Effector CD8-positive, alpha-beta T cell (primary cell): ENCODE measurements around the gene MSRB3.
"Not testable (repeated sequence)": the region's sequence is repeated elsewhere in the genome, so short reads cannot be mapped to it uniquely, and the experiment has no call there.

Experiments
- DNase-seq: peaks from one replicate; lab custom pipeline; 2025; lab: John Stamatoyannopoulos, UW

MSRB3 gene

GRCh38 chr12:65454115-65454787, 175.8 kb downstream of the MSRB3 start:
- DNase-seq: no peak

- not testable (repeated sequence) for DNase-seq
Measured at GRCh38 chr12:65457341-65457740, 178.9 kb downstream of the MSRB3 start.

DNA sequence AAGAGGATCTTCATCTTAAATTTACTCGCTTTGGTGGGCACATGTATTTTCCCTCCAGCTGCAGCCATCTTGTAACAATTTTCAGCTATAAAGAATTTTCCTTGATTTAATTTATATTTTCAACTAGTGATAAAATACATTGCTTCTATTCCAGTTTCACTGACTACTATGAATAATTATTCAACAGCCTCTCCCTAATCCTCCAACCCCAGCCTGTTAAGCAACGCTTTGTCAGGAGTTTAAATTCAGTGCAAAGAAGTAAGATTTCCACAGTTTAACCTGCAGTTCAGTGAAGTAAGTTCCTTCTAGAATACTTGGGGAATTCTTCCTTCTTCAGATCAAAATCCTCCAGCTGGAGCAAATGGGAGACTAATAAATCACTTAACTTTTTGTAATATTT, 180.2 kb downstream of the MSRB3 start:
- DNase-seq: no peak

DNA sequence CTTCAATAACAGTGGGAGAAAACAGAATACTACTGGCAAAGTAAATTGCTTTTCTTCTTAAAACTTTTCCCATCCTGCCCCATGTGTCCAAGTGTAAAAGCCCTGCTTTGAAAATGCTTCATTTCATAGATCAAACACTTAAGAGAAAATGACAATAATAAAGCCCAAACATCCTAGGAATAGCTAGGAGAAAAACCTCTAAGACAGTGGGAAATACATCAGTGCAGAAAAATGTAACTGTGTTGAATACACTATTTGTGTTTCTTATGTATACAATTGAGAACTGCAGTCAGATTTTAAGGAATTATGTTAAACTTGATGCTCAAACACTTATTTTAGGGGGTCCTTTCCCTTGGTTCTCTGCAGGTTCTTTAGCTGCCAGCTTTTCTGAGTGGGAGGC, 181.1 kb downstream of the MSRB3 start:
- DNase-seq: no peak

GRCh38 chr12:65460063-65460462, 181.6 kb downstream of the MSRB3 start:
- DNase-seq: no peak

GRCh38 chr12:65461017-65461416, 182.5 kb downstream of the MSRB3 start:
- no peak for DNase-seq

GRCh38 chr12:65462484-65462883, 184.0 kb downstream of the MSRB3 start:
- DNase-seq: no peak

DNA sequence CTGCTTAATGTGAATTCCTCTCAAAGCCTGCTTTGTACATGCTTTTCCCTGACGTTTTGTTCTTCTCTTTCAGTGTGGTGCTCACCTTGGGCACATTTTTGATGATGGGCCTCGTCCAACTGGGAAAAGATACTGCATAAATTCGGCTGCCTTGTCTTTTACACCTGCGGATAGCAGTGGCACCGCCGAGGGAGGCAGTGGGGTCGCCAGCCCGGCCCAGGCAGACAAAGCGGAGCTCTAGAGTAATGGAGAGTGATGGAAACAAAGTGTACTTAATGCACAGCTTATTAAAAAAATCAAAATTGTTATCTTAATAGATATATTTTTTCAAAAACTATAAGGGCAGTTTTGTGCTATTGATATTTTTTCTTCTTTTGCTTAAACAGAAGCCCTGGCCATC, 184.6 kb downstream of the MSRB3 start:
- DNase-seq: no peak

GRCh38 chr12:65463611-65464010, 185.1 kb downstream of the MSRB3 start:
- DNase-seq: no peak

GRCh38 chr12:65464930-65465329, 186.4 kb downstream of the MSRB3 start:
- no peak for DNase-seq

- DNase-seq: no peak
Measured at GRCh38 chr12:65465766-65466547, 187.5 kb downstream of the MSRB3 start.

GRCh38 chr12:65466911-65467310, 188.4 kb downstream of the MSRB3 start:
- DNase-seq: no peak

DNA sequence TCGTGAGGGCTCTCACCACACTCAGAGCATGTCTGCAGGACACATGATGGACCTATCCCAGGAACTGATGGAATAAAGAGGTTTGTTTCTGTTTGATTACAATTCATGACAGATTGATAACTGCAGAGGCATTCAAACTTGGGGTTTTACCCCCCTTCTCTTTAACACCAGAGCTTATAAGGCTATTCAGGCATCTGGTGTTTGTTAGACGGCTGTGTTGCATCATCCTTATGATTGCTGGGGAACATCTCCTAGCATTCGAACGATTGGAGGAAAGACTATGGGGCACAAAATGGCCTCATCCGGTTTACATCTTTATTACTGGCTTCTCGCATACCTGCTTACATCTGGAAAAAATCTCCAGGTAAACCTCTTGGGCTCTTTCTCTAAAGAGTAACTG, 191.8 kb downstream of the MSRB3 start:
- DNase-seq: no peak

- DNase-seq: no peak
Measured at GRCh38 chr12:65472079-65472478, 193.6 kb downstream of the MSRB3 start.

- DNase-seq: no peak
Measured at GRCh38 chr12:65474831-65475230, 196.3 kb downstream of the MSRB3 start.

DNA sequence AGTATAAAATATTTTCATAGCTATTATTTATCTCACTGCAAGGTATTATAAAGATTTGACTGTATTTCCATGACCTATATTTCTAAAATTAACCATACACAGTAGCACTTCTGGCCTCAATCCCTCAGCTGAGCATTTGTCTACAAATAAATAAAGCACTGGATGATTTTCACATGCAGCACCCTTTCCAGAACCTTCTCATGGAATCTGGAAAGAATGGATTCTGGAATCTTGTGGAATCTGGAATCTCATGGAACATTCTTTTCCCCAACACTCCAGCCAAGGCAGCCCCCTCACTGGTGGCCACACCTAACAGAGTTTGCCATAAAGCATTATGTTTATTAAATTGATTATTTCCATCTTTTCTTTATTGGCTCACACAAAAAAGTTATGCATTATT, 199.2 kb downstream of the MSRB3 start:
- no peak for DNase-seq

- not testable (repeated sequence) for DNase-seq
Measured at GRCh38 chr12:65483891-65484516, 205.5 kb downstream of the MSRB3 start.

DNA sequence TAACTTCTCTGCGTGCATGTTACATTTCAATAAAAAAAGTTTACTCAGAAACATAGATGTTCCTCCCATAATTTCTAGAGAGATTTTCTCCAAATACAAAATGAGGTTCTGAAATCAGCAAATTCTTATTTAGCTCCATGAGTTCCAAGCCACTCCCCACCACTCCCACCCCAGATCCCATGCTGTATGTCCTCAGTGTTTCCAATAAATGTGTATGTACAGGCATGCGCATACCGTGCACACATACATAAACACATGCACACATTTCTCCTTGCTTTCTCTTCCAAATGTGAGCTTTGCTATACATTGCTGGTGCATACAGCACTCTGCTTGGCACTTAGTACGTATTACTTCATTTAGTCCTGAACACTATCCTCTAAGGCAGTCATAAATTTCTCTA, 209.7 kb downstream of the MSRB3 start:
- DNase-seq: no peak

DNA sequence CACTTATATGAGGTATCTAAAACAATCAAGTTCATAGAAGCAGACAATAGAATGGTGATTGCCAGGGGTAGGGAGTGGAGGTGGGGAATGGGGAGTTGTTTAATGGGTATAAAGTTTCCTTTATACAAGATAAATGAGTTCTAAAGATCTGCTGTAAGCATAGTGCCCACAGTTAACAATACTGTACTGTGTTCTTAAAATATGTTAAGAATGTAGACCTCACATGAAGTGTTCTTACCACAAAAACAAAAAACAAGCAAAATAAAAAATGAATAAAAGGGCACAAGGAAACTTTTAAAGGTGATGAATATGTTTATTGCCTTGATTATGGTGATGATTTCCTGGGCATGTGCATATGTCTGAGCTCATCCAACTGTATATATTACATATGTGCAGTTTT, 211.8 kb downstream of the MSRB3 start:
- DNase-seq: no peak

DNA sequence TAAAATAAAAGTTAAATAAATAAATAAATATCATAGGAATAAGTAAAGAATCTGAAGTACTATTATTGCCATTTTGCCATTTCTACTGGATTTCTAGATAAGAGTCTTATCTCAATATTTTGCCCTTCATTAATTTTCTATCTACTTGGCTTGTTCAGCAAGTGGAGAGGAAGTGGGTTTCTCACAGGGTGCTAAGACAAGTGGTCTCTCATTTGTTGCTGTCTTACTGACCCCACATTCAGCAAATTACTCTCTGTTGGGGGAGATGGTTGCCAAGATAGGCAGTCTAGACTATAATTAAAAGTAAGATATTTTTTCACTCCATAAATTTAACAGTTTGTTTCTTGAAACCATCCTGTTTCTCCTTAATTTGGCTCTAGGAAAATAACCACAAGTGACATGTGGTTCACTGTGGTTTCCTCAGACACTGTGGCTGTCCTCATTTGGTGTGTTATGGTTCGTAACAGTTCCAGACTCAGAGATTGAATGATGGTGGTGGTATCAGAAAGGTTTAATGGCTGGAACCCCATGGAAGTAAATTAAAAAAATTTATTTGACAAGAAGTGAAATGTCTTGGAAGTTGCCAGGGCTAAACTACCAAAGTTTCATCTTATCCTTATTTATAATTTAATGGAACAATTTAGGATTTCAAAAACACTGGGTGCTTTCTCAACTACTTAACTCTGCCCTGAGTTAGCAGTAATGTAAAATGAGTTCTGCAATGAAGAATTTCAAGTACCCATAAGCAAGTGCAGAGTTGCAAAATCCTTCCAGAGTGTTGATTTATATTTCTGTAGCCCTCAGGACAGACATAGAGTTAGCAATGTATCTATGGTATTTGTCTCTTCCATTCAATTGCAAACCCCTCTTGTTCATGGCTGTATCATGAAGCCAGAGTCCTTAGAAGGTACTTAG, 214.8 kb downstream of the MSRB3 start:
- no peak for DNase-seq

- DNase-seq: no peak
Measured at GRCh38 chr12:65493913-65494245, 215.4 kb downstream of the MSRB3 start.

GRCh38 chr12:65494537-65494936, 216.1 kb downstream of the MSRB3 start:
- DNase-seq: no peak
